ENCODE data around the gene GNAI3.

Gene GNAI3

DNA sequence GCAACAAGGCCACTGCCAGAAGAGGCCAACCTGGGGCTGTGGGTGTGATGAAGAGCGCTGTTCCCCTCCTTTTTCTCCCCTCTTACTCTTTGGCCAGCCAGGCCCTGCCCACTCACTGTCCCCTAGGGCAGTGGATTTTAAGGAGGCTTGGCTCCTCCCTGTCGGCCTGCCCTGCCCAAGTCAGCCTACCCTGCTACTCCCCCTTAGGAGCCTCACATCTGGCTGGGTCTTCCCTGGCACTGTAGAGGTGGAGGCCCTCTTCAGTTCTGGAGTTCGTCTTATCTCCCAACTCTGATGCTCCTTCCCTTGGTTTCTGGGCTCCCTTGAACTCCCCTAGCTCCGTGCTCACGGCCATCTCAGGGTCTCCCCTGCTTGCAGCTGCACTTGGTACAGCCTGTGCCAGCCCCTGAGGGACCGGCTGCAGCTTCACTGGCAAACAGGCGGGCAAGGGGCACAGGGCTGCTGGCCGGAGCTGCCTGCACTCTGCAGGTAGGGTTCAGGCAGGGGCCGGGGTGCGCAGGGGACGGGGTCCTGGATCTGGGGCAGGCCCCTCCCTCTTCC is 75.3 kb downstream of the GNAI3 start:
- no peak for DNase-seq (ENCODE audit: low read depth, low spot score)

DNA sequence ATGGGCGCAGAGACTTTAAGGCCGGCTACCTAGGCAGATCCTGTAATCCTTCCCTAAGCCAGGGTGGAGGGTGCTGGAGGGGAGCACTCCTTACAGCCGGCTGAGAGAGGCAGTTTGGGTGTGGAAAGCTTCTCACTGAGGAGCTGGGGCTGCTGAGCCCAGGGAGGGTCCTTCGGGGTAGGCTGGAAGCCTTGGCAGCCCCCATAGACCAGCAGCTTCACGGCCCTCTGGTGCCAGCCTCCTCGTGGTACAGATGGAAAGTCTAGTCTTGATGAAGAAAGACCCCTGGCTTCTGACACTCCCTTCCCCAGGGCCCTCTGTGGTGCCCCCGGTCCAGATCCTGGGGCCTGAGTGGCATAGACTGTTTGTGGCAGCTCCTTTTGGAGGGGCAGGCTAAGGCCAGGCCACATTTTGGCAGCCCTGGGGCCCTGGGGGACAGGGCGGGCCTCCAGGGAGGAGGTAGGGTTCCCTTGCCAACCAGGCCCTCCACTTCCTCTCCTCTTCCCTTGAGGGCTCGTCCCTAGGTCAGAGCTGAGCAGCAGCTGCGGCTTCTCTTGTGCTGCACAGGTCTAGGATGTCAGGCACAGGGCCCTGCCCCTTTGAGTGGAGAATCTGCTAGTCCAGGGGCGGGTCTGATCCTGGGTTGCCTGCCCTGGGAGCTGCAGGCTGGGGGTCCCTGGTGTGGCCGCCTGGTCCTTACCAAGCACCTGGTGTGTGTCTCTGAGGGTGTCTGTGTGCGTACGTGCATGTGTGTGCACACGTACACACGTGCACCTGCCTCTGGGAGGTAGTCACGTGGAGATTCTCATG is 76.0 kb downstream of the GNAI3 start:
- DNase-seq (ENCODE audit: low read depth, low spot score), result no peak

DNA sequence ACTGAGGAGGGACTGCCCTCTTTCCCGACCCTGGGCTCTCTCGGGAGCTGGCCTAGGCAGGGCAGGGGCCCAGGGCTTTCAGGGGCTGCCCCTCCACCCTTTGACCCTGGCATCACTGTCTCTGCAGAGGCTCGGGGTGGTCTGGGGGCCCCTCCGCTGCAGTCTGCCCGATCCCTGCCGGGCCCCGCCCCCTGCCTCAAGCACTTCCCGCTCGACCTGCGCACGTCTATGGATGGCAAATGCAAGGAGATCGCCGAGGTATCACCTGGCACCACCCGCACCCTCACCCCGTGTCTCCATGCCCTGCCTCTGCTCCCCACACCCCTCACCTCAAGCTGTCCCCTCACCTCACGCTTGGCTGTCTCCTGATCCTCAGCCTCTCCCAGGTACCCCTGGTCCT is 76.8 kb downstream of the GNAI3 start:
- DNase-seq (ENCODE audit: low read depth, low spot score), result no peak

DNA sequence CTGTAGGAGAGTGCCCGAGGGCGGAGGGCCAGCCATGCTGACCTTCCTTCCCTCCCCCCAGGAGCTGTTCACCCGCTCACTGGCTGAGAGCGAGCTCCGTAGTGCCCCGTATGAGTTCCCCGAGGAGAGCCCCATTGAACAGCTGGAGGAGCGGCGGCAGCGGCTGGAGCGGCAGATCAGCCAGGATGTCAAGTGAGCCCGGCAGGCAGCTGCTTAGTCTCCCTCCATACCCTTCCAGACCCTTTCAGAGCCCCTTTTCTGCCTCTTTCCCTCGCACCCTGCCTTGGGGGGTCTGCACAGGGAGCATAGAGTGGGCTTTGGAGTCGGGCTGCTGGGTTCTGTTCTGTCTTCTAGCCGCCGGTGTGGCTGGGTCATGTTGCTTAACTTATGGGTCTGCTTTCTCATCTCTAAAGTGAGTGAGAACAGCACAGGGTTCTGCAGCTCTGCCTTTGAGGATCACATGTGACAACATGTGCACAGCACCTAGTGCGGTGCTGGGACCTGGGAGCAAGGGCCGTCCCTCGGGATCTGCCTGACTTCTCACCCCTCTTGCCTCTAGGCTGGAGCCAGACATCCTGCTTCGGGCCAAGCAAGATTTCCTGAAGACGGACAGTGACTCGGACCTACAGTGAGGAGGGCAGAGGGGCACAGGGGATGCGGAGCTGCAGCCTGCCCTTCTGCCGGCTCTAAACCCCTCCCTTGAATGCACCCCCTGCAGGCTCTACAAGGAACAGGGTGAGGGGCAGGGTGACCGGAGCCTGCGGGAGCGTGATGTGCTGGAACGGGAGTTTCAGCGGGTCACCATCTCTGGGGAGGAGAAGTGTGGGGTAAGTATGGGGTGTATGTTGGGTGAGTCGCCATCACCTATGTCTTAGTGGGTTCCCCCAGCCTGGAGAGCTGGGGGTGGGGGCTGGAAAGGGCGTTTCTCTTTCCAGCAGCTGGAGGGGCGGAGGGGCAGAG is 77.5 kb downstream of the GNAI3 start:
- DNase-seq (ENCODE audit: low read depth, low spot score), result no peak

DNA sequence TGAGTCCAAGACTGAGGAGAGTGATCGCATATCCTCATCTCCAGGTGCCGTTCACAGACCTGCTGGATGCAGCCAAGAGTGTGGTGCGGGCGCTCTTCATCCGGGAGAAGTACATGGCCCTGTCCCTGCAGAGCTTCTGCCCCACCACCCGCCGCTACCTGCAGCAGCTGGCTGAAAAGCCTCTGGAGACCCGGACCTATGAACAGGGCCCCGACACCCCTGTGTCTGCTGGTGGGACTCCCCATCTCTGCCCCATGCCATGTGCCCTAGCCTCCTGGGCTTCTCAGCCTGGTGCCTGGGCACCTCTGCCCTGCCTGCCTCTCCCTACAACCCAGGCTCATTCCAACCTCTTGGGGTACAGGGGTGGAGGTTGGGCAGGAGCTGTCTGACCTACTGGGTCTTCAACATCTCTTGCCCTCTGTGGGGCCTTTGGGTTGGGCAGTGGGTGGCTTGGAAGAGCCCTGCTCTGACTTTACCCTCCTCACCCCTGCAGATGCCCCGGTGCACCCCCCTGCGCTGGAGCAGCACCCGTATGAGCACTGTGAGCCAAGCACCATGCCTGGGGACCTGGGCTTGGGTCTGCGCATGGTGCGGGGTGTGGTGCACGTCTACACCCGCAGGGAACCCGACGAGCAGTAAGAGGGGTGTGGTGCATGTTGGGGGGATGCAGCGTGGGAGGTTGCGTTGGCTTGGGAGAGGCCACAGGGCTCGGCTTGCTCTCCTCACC is 78.4 kb downstream of the GNAI3 start:
- DNase-seq (ENCODE audit: low read depth, low spot score), result no peak

DNA sequence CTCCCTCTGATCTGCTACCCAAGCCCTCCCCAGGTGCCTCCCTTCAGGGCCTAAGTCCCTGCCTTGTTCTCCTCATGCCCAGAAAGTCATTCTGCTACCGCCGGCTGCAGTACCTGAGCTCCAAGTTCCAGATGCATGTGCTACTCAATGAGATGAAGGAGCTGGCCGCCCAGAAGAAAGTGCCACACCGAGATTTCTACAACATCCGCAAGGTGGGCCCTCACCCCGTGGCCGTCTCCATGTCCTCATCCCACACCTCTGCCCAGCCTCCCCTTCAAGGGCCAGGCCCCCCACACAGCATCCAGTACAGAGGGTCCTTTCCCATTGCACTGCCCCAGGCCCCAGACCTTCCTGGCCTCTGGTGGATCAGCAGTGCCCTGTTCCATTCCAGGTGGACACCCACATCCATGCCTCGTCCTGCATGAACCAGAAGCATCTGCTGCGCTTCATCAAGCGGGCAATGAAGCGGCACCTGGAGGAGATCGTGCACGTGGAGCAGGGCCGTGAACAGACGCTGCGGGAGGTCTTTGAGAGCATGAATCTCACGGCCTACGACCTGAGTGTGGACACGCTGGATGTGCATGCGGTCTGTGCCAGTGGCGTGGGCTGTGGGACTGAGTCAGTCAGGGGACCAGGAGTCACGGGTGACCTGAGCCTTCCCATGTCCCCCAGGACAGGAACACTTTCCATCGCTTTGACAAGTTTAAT is 79.4 kb downstream of the GNAI3 start:
- no peak for DNase-seq (ENCODE audit: low read depth, low spot score)

DNA sequence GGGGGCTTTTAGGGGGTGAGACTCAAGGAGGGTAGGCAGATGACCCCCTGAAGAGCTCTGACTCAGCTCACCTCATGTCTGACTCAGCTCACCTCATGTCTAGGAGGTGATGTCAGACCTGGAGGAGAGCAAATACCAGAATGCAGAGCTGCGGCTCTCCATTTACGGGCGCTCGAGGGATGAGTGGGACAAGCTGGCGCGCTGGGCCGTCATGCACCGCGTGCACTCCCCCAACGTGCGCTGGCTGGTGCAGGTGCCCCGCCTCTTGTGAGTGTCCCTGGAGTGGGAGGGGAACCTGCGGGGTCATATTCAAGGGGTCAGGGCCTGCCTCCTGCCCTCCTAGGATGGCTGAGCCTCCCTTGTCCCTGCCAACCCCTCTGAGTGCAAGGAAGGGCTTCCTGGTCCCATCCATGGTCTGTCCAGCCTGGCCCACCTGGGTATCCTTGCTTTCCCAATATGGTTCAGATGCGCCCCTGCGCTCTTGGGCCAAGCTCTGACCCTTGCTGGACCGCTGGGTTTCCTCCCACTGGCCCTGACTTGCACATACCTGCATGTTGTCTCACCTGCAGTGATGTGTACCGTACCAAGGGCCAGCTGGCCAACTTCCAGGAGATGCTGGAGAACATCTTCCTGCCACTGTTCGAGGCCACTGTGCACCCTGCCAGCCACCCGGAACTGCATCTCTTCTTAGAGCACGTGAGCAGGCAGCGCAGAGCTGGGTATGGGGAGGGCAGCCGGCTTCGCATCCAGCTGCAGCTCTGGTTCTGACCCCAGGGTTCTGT is 80.3 kb downstream of the GNAI3 start:
- no peak for DNase-seq (ENCODE audit: low read depth, low spot score)

DNA sequence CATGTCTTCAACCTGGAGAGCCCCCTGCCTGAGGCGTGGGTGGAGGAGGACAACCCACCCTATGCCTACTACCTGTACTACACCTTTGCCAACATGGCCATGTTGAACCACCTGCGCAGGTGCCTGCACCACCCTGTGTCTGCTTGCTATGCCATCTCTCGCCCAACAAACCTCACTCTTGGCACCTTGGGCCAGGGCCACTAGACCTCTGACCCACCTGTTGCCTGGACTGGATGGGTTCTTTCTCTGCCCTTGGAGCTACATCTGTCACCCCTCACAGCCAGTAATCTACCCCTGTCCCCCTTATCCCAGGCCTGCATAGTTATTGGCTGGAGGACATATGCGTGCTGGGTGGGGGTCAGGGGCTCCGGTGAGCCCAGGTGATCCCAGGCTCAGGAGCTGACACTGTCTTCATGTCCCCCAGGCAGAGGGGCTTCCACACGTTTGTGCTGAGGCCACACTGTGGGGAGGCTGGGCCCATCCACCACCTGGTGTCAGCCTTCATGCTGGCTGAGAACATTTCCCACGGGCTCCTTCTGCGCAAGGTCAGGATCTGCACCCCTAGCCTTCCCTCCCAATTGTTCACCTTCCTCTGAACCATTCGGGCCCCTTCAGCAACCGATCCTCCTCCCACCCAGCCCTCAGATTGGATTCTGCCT is 81.1 kb downstream of the GNAI3 start:
- DNase-seq (ENCODE audit: low read depth, low spot score), result no peak

DNA sequence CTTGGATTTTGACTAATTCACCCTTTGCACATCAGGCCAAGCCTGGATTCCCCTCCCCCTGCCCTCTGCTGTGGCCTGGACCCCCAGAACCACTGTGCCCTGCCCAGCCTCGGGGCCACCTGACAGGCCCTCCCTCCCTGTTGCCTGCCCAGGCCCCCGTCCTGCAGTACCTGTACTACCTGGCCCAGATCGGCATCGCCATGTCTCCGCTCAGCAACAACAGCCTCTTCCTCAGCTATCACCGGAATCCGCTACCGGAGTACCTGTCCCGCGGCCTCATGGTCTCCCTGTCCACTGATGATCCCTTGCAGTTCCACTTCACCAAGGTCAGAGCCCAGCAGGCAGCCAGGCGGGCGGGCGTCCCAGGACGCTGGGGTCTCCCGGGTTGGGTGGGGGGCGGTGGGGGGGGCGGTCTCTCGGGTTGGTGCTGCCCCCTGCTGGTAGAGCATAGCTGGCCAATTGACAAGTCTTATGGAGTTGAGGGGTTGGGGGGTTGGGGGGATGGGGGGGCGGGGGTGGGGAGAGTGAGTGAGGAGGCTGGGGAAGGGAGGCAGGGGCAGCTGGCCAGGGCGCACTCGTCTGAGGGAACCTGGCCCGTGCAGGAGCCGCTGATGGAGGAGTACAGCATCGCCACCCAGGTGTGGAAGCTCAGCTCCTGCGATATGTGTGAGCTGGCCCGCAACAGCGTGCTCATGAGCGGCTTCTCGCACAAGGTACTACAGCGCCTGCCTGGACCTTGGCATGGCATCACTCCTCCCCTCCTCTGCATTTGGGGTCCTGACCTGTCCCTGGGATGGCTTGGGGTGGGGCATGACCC is 81.9 kb downstream of the GNAI3 start:
- no peak for DNase-seq (ENCODE audit: low read depth, low spot score)

DNA sequence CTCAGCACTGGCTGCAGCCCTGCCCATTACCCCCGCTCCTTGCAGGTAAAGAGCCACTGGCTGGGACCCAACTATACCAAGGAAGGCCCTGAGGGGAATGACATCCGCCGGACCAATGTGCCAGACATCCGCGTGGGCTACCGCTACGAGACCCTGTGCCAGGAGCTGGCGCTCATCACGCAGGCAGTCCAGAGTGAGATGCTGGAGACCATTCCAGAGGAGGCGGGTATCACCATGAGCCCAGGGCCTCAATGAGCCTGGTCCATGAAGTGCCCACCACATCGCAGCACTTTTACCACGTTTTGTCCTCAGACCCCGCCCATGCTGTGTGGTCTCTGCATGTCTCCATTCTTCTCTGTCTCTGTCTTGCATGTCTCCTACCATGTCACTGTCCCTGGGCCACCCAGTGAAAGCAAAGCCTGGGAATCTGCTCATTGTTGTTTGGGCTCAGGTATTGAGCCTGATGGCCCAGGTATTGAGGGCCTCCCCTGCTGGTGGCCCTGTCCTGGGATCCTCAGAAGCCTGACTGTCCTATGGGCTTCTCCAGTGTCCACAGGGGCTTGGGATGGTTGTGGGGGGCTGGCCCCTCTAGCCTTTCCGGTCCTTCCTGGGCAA is 82.6 kb downstream of the GNAI3 start:
- no peak for DNase-seq (ENCODE audit: low read depth, low spot score)

DNA sequence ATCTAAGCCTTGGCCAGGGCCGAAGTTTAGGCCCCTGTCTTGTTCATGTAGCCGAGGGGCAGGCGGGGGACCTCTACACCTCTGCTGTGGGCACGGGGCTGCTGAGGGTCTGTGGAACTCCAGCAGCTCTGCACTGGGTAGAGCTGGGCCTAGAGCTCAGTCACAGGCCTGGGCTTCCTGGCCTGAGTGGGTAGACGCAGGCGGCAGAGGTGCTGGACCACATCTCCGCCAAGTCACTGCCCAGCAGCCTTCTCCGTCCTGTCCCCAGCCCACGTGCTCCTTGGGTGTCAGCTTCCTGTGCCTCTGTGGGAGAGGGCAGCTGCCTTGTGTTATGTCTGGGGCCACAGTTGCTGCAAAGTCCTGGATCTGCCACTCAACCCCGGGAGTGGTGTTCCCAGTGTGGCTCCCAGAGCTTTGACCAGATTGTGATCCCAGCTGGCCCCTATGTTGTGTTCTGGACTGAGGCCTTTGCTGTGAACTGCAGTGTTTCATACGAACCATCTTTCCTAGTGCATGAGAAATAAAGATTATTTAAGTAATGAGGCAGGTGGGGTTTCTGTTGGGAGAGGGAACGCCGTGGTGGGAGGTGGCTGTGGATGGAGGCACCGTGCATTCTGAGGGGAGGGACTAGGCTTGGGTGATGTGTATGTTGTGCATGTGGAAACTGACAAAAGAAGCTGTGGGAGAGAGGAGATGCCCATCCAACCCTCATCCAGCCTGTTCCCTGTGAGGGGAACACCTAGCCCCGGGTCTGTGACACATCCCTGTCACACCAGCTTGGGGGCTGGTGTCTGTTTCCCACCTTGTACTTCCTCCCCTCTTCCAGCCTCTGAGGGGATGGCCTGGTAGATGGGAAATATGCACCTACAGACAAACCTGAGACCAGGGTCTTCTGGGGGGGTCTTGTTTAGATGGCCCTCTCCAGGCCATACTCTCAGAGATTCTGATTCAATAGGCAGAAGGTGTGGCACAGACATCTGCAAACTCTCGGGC is 83.4 kb downstream of the GNAI3 start:
- no peak for DNase-seq (ENCODE audit: low read depth, low spot score)

DNA sequence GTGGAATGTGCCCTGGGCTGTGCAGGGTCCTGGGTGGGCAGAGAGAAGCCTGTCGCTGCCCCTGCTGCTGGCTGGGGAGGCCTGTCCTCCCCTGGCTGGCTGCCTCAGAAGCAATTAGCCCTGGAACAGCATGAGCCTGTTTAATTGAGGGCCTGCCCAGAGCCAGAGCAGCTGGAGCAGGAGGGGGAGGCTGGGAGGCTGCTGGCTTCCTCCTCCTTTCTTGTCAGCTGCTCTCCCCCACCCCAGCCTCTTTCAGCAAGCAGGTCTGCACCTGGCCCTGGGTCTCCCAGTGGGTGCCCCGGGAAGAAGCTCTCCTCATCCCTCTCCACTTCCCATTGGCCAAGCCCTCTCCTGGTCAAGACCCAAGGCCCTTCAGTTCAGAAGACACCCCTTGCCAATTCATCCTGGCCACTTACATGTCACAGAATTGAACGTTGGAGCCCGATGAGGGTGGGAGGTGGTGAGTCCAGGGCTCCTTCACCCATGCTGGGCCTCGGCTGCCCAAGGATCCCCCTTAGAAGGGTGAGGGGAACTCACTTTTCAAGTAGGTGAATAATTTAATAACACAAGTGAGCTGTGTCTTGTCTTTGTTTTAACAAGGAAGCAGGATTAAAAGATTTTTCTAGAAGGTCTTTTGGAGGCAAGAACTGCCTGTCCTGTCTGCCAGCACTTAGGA is 84.4 kb downstream of the GNAI3 start:
- no peak for DNase-seq (ENCODE audit: low read depth, low spot score)

DNA sequence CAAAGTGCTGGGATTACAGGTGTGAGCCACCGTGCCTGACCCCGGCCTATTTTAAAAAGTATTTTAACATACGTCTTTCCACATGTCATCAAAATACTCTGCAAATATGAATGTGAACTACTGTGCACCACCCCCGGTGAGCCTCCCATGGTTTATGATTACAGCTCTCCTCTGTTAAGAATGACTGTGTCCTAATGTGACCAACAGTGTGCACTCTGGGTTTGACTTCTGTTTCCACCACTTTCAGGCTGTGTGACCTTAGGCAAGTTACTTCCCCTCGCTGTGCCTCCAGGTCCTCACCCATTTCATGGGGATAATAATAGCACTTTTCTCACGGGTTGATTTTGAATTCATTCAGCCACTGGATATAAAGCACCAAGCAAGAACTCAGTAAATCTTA is 85.9 kb downstream of the GNAI3 start:
- DNase-seq (ENCODE audit: low read depth, low spot score), result no peak

DNA sequence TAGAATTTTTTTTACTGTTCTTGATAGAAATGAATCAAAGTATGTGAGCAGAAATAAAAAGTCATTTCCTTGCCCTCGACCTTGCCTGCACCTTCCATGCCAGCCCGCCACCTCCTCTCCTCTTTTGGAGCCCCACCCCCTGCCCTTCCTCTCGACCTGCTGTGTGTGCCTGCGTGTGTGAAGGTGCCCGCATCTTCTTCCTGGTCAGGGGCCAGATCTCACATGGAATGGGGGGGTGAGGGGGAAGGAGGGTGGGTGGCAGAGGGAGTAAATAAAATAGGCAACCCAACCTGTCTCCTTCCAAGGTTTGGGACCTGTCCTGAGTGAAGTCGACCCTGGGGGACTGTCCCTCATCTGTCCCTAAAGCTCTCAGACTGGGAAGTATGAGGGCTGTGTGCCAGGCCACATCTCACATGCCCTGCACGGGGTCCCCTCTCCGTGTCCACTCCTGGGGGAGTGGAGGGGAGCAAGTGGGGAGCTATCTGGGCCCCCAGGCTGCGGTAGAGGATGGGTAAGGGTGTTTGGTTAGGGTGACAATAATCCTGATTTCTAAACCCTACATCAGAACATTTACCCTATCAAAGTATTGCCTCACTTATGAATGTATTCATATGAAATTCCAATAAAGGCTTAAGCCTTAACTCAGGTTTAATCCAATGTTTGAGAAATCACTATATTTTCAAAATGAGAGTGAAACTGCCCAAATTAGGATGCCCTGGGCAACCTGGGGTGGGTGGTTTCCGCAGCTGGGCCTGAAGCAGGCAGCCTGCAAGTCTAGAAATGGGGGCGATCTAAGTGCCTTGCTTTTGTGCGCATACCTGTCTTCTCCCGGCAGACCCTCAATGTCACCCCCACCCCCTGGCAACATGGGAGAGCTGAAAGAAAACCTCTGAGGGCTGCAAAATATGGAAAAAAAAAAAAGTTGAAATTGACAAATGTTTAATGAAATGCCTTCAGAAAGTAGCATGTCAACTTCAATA is 86.6 kb downstream of the GNAI3 start:
- no peak for DNase-seq (ENCODE audit: low read depth, low spot score)

DNA sequence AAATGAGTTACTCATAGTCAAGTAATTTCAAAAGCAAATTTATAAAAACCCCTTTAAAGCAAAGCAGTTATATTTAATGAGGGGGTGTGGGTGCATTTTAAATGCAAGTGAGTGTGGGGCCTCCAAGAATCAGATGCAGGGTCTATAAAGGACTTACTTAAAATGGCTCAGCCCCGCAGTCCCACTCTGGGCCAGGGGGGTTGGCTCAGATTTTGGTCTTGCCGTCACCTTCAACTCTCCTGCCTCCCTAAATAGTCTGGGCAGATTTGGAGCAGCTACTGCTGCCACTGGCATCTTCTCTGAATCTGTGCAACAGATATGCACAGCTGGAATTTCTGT is 87.4 kb downstream of the GNAI3 start:
- DNase-seq (ENCODE audit: low read depth, low spot score), result no peak

All from brain pericyte (primary cell).